ENCODE results near the gene PPAN. TPM values are rescaled to one million over a fixed set of nuclear protein-coding genes. Genes with fewer than 3 reads are reported as not detected.

Gene PPAN
- total and polyA plus RNA-seq, 10 donors, result 26.8 to 90.2 (median 47.2) TPM

DNA sequence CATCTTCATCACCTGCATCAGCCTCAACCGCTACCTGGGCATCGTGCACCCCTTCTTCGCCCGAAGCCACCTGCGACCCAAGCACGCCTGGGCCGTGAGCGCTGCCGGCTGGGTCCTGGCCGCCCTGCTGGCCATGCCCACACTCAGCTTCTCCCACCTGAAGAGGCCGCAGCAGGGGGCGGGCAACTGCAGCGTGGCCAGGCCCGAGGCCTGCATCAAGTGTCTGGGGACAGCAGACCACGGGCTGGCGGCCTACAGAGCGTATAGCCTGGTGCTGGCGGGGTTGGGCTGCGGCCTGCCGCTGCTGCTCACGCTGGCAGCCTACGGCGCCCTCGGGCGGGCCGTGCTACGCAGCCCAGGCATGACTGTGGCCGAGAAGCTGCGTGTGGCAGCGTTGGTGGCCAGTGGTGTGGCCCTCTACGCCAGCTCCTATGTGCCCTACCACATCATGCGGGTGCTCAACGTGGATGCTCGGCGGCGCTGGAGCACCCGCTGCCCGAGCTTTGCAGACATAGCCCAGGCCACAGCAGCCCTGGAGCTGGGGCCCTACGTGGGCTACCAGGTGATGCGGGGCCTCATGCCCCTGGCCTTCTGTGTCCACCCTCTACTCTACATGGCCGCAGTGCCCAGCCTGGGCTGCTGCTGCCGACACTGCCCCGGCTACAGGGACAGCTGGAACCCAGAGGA is 7.9 kb downstream of the PPAN start:
- Histone ChIP-seq H3K36me3 (peaks cover 9 to 79% (median 74%) of the 10 kb centered on the region in 6 donors), H3K9me3 (no peaks in the 10 kb centered on the region), H3K4me1 (peaks cover 28 to 100% (median 65%) of the 10 kb centered on the region in 6 donors), H3K27ac (peak overlapping the region in 4 of 8 donors; percentile 62 to 87 (median 74)), H3K4me3 (peak overlapping the region in 1 of 8 donors; percentile 60), H3K27me3 (replicated peaks in 1 of 7) (no peaks in the 10 kb centered on the region)
- DNase-seq, result peak; percentile 82
- intact Hi-C loops (cut with DNase I; ENCODE audit: low total_unique reads), result loop anchor here (10.0 kb wide), 1 partner anchor 141 kb away; the partner anchor contains the start of gene MRPL4
- WGBS, 5 donors, result 87 to 94% (median 90%) methylated on average over 4 to 43 of the region's 43 CpGs
- TF ChIP-seq POLR2AphosphoS5 (IDR thresholded peaks at IDR 0.05), result peak; percentile 29 to 84 (median 70)
- TF ChIP-seq, protein P1, sequence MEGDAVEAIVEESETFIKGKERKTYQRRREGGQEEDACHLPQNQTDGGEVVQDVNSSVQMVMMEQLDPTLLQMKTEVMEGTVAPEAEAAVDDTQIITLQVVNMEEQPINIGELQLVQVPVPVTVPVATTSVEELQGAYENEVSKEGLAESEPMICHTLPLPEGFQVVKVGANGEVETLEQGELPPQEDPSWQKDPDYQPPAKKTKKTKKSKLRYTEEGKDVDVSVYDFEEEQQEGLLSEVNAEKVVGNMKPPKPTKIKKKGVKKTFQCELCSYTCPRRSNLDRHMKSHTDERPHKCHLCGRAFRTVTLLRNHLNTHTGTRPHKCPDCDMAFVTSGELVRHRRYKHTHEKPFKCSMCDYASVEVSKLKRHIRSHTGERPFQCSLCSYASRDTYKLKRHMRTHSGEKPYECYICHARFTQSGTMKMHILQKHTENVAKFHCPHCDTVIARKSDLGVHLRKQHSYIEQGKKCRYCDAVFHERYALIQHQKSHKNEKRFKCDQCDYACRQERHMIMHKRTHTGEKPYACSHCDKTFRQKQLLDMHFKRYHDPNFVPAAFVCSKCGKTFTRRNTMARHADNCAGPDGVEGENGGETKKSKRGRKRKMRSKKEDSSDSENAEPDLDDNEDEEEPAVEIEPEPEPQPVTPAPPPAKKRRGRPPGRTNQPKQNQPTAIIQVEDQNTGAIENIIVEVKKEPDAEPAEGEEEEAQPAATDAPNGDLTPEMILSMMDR (IDR thresholded peaks at IDR 0.05 in 8 of 11, conservative IDR thresholded peaks at IDR 0.05 in 3 of 11), result no peak

DNA sequence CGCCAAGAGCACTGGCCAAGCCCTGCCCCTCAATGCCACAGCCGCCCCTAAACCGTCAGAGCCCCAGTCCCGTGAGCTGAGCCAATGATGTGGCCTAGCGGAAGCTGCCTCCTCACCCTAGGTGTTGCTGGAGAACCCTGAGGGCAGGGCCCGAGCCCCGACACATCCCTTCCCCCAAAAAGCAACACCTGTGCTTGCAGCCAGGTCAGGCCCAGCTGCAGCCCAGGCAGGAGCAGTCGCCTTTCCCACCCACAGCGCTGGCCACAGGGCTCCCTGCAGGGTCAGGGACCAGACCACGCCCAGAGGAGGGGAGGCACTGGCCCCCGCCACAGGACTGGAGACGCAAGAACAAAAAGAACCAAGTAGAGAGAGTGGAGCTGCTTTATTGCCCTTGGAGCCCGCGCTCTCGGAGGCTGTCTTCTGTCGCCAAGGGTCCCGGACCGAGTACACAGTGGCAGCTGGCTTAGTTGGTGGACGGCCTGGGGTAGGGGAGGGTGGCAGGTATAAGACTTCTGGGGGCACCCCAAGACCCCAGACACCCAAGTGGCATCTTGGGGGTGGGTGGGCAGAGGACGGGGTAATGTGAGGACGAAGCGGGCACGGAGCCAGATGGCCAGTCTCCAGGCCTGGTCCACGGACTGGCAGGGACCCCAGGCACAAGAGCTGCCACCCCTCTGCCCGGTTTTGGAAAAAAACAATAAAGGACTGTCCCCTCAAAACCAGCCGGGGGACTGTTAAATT is 8.7 kb downstream of the PPAN start:
- 83 to 90% (median 85%) methylated on average over 16 to 26 of the region's 26 CpGs for WGBS, 5 donors
- Histone ChIP-seq H3K4me1 (peaks cover 29 to 99% (median 68%) of the 10 kb centered on the region in 6 donors), H3K36me3 (peaks cover 9 to 72% (median 67%) of the 10 kb centered on the region in 6 donors), H3K27ac (peak overlapping the region in 2 of 8 donors; percentile 77 to 87), H3K27me3 (replicated peaks in 1 of 7) (no peaks in the 10 kb centered on the region), H3K4me3 (peak overlapping the region in 1 of 8 donors; percentile 60), H3K9me3 (no peaks in the 10 kb centered on the region)
- peak; percentile 5 to 66 (median 45) for TF ChIP-seq POLR2AphosphoS5 (IDR thresholded peaks at IDR 0.05)
- TF ChIP-seq, protein P1 (IDR thresholded peaks at IDR 0.05 in 8 of 11, conservative IDR thresholded peaks at IDR 0.05 in 3 of 11), result no peak
- intact Hi-C loops (cut with DNase I; ENCODE audit: low total_unique reads), result loop anchor here (10.0 kb wide), 1 partner anchor 140 kb away; the partner anchor contains the start of gene MRPL4
- DNase-seq, result peak; percentile 80

DNA sequence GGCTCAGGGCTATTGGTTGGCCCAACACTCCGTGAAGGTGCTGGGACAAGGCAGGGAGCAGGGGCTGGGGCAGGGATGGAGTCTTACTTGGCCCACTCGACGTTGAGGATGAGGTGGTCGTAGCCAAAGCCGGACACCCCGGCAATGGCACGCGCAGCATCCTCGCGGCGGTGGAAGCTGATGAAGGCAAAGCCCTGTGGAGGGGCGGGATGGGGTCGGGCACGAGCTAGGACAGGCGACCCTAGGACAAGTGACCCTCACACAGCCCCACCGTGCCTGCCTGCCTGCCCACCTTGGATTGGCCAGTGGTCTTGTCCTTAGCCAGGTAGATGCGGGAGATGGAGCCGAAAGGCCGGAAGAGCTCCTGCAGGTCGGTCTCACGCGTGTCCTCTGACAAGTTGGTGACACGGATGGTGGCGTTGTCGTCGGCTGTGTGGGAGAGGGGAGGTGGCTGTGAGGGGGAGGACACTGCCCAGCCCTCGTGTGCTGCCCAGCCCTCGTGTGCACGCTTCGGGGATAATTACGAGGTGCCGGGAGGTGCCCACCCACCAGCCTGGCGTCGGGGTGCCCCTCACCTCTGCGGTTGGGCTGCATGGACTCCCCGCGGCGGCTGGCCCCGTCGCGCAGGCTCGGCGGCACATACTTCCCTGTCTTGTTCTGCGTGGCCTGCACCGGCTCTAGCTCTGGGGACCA is 9.4 kb downstream of the PPAN start:
- Histone ChIP-seq H3K27me3 (replicated peaks in 1 of 7) (no peaks in the 10 kb centered on the region), H3K9me3 (no peaks in the 10 kb centered on the region), H3K27ac (peak overlapping the region in 2 of 8 donors; percentile 77 to 87), H3K4me3 (peak overlapping the region in 1 of 8 donors; percentile 60), H3K4me1 (peaks cover 29 to 99% (median 68%) of the 10 kb centered on the region in 6 donors), H3K36me3 (peaks cover 9 to 65% (median 60%) of the 10 kb centered on the region in 6 donors)
- 86 to 92% (median 90%) methylated on average over 23 to 45 of the region's 45 CpGs for WGBS, 5 donors
- peak in 2 of 3 donors; percentile 43 to 66 for TF ChIP-seq POLR2AphosphoS5 (IDR thresholded peaks at IDR 0.05)
- TF ChIP-seq, protein P1 (IDR thresholded peaks at IDR 0.05 in 8 of 11, conservative IDR thresholded peaks at IDR 0.05 in 3 of 11), result no peak
- DNase-seq, result peak; percentile 80
- intact Hi-C loops (cut with DNase I; ENCODE audit: low total_unique reads), result loop anchor here (10.0 kb wide), 1 partner anchor 139 kb away; the partner anchor contains the start of gene MRPL4
